H1 (cell line): Measurements from ENCODE around the gene RELA. TPM values are rescaled to one million over a fixed set of nuclear protein-coding genes. Genes with fewer than 3 reads are reported as not detected.

ENCODE experiments used
- CTCF ChIA-PET: fragments of 300-600 bp; sonication (Branson Sonifier 250); formaldehyde crosslinking; loops from one replicate; lab custom pipeline; 2021; ENCODE audit not compliant: partially characterized antibody; lab: Charles Lee
- POLR2A ChIA-PET: fragments of 300-600 bp; sonication (Branson Sonifier 250); formaldehyde crosslinking; loops from one replicate; lab custom pipeline; 2021; ENCODE audit warnings: inconsistent platforms; ENCODE audit not compliant: partially characterized antibody; lab: Charles Lee
- DNase-seq, 2 experiments: peaks; one replicate each; pipeline versions ENCODE4 v3.0.0 to v3.0.0-alpha.2; 2010 to 2022; ENCODE audit warnings: low spot score in 2 of 2, low read depth in 1 of 2, mixed read lengths in 1 of 2
- FAIRE-seq: peaks from 2 replicates; lab custom pipeline; 2011; peaks lifted over from hg19 to GRCh38; lab: Jason Lieb, UNC
- H2AFZ ChIP-seq: 2 replicates; pipeline ENCODE4 v1.8.1; 2012; ENCODE audit warnings: low read length, inconsistent platforms
- H2AK5ac ChIP-seq: 2 replicates; pipeline ENCODE4 v1.6.1; 2013; ENCODE audit warnings: low read depth, low read length
- H2BK120ac ChIP-seq: replicated peaks from 2 replicates; pipeline ENCODE3; 2013; ENCODE audit warnings: low read depth, low read length, inconsistent platforms
- H2BK12ac ChIP-seq: 2 replicates; pipeline ENCODE4 v1.6.1; 2013; ENCODE audit warnings: low read depth, low read length
- H2BK15ac ChIP-seq: 2 replicates; pipeline ENCODE4 v1.6.1; 2013; ENCODE audit warnings: low read length
- H2BK20ac ChIP-seq: 2 replicates; pipeline ENCODE4 v1.6.1; 2013; ENCODE audit warnings: low read length
- H2BK5ac ChIP-seq: 2 replicates; pipeline ENCODE4 v1.6.1; 2013; ENCODE audit warnings: low read depth, low read length
- H3K14ac ChIP-seq: 2 replicates; pipeline ENCODE4 v1.6.1; 2013; ENCODE audit warnings: inconsistent platforms; ENCODE audit not compliant: insufficient read length
- H3K18ac ChIP-seq: 2 replicates; pipeline ENCODE4 v1.6.1; 2013; ENCODE audit warnings: low read length; ENCODE audit errors: extremely low read depth
- H3K23ac ChIP-seq: 2 replicates; pipeline ENCODE4 v1.6.1; 2013; ENCODE audit warnings: inconsistent platforms; ENCODE audit not compliant: insufficient read length
- H3K23me2 ChIP-seq: 2 replicates; pipeline ENCODE4 v1.6.1; 2013; ENCODE audit warnings: low read depth, low read length
- H3K27ac ChIP-seq: 2 replicates; pipeline ENCODE4 v1.6.1; 2011; ENCODE audit warnings: low read depth, low read length, inconsistent platforms
- H3K27me3 ChIP-seq, 4 experiments: replicated peaks in 1 of 4; 1 replicate in 1 of 4; 2 replicates in 3 of 4; pipeline versions ENCODE4 v1.6.1 to v1.8.1; 2011 to 2013; ENCODE audit warnings: low read length in 3 of 4, mild to moderate bottlenecking in 3 of 4, inconsistent platforms in 2 of 4, mixed read lengths in 2 of 4, moderate library complexity in 1 of 4; ENCODE audit not compliant: control insufficient read depth in 3 of 4, insufficient read depth in 3 of 4; ENCODE audit errors: extremely low read depth in 1 of 4
- H3K36me3 ChIP-seq, 4 experiments: 2 replicates each; pipeline versions ENCODE4 v1.6.1 to v1.8.1; 2011 to 2013; ENCODE audit warnings: mild to moderate bottlenecking in 4 of 4, low read length in 3 of 4, moderate library complexity in 2 of 4, control low read depth in 1 of 4, inconsistent platforms in 1 of 4; ENCODE audit not compliant: insufficient read depth in 4 of 4, control insufficient read depth in 2 of 4
- H3K4ac ChIP-seq: replicated peaks from 2 replicates; pipeline ENCODE3; 2013; ENCODE audit warnings: low read length, low read depth, mixed read lengths, inconsistent platforms; ENCODE audit not compliant: insufficient read length
- H3K4me1 ChIP-seq, 4 experiments: replicated peaks in 1 of 4; 1 replicate in 1 of 4; 2 replicates in 3 of 4; pipeline versions ENCODE4 v1.6.1 to v1.8.1; 2011 to 2013; ENCODE audit warnings: low read length in 3 of 4, inconsistent platforms in 2 of 4, mixed read lengths in 1 of 4; ENCODE audit not compliant: insufficient read depth in 4 of 4, control insufficient read depth in 3 of 4
- H3K4me2 ChIP-seq, 2 experiments: 2 replicates each; pipeline versions ENCODE4 v1.6.1 to v1.8.1; 2011 to 2013; ENCODE audit warnings: low read depth in 2 of 2, low read length in 2 of 2, control low read depth in 1 of 2, inconsistent platforms in 1 of 2, mild to moderate bottlenecking in 1 of 2; ENCODE audit not compliant: insufficient read depth in 1 of 2
- H3K4me3 ChIP-seq, 4 experiments: fragments of 200-600, 300-600 bp in 1 of 4; sonication (generic), shearing (Covaris generic), sonication (Bioruptor Twin) in 1 of 4; 2 replicates each; pipeline versions ENCODE4 v1.5.1 to v1.8.1; 2011 to 2016; ENCODE audit warnings: low read length in 4 of 4, low read depth in 3 of 4, control low read depth in 2 of 4, inconsistent platforms in 2 of 4, mild to moderate bottlenecking in 2 of 4, mixed read lengths in 1 of 4, moderate library complexity in 1 of 4; ENCODE audit not compliant: insufficient read depth in 2 of 4; ENCODE audit errors: extremely low read depth in 1 of 4
- H3K56ac ChIP-seq: replicated peaks from 2 replicates; pipeline ENCODE3; 2013; ENCODE audit warnings: low read depth, mild to moderate bottlenecking, mixed read lengths, low read length, inconsistent platforms; ENCODE audit not compliant: insufficient read length
- H3K79me1 ChIP-seq: 2 replicates; pipeline ENCODE4 v1.6.1; 2013; ENCODE audit warnings: low read depth, low read length, control low read depth
- H3K79me2 ChIP-seq, 2 experiments: 2 replicates each; pipeline versions ENCODE4 v1.6.1 to v1.8.1; 2012 to 2013; ENCODE audit warnings: low read length in 2 of 2, mild to moderate bottlenecking in 2 of 2, inconsistent platforms in 1 of 2; ENCODE audit not compliant: insufficient read depth in 2 of 2, control insufficient read depth in 1 of 2
- H3K9ac ChIP-seq, 4 experiments: replicated peaks in 1 of 4; 1 replicate in 1 of 4; 2 replicates in 3 of 4; pipeline versions ENCODE4 v1.6.1 to v1.8.1; 2011 to 2013; ENCODE audit warnings: low read depth in 3 of 4, low read length in 3 of 4, control low read depth in 2 of 4, mild to moderate bottlenecking in 2 of 4, moderate library complexity in 2 of 4, inconsistent platforms in 1 of 4; ENCODE audit errors: extremely low read depth in 1 of 4
- H3K9me3 ChIP-seq, 2 experiments: 2 replicates each; pipeline versions ENCODE4 v1.6.1 to v1.8.1; 2012 to 2013; ENCODE audit warnings: mild to moderate bottlenecking in 2 of 2, moderate library complexity in 2 of 2, control low read depth in 1 of 2, inconsistent platforms in 1 of 2, low read depth in 1 of 2, low read length in 1 of 2, mixed read lengths in 1 of 2; ENCODE audit not compliant: insufficient read depth in 2 of 2
- H4K20me1 ChIP-seq, 2 experiments: replicated peaks in 1 of 2; 2 replicates each; pipeline versions ENCODE3 to v1.8.1; 2011 to 2013; ENCODE audit warnings: inconsistent platforms in 2 of 2, low read length in 2 of 2, mild to moderate bottlenecking in 1 of 2; ENCODE audit not compliant: insufficient read depth in 2 of 2, control insufficient read depth in 1 of 2
- H4K5ac ChIP-seq: 2 replicates; pipeline ENCODE4 v1.6.1; 2013; ENCODE audit warnings: low read length, low read depth, mixed read lengths, inconsistent platforms; ENCODE audit not compliant: insufficient read length
- H4K8ac ChIP-seq: 2 replicates; pipeline ENCODE4 v1.8.0; 2013; ENCODE audit warnings: mild to moderate bottlenecking, moderate library complexity, low read length, inconsistent platforms; ENCODE audit not compliant: insufficient read depth; ENCODE audit errors: extremely low read depth
- H4K91ac ChIP-seq: replicated peaks from 2 replicates; pipeline ENCODE3; 2013; ENCODE audit warnings: low read length, mixed read lengths, inconsistent platforms; ENCODE audit not compliant: insufficient read length
- CBX5 ChIP-seq: fragments of 300-800, 300-1000 bp; sonication (generic); IDR thresholded peaks from 2 replicates; pipeline ENCODE4 v1.7.1; 2016; ENCODE audit warnings: antibody characterized with exemption, low read length, low read depth
- CBX8 ChIP-seq: fragments of 300-800, 300-1000 bp; sonication (generic); IDR thresholded peaks from 2 replicates; pipeline ENCODE4 v1.7.1; 2016; ENCODE audit warnings: low read depth, low read length, borderline replicate concordance
- CEBPB ChIP-seq: IDR thresholded peaks from 2 replicates; pipeline ENCODE4 v1.6.1; 2012; ENCODE audit warnings: low read depth, low read length
- GTF2F1 ChIP-seq: IDR thresholded peaks from 2 replicates; pipeline ENCODE4 v1.6.1; 2012; ENCODE audit warnings: low read depth, low read length, improper control_type of control experiment, borderline replicate concordance
- MAX ChIP-seq: IDR thresholded peaks from 2 replicates; pipeline ENCODE4 v1.6.1; 2012; ENCODE audit warnings: inconsistent platforms
- PHF8 ChIP-seq: fragments of 200-600 bp; sonication (generic); conservative IDR thresholded peaks from 2 replicates; pipeline ENCODE4 v1.7.1; 2012; ENCODE audit warnings: low read depth, mild to moderate bottlenecking, inconsistent platforms, low read length, moderate library complexity
- POLR2AphosphoS5 ChIP-seq: IDR thresholded peaks from 2 replicates; pipeline ENCODE4 v1.6.1; 2011; ENCODE audit warnings: low read depth, low read length
- RAD21 ChIP-seq, 2 experiments: IDR thresholded peaks in 1 of 2; conservative IDR thresholded peaks in 1 of 2; 2 replicates each; pipeline ENCODE4 v1.6.1; 2011; ENCODE audit warnings: low read depth in 2 of 2, low read length in 2 of 2, improper control_type of control experiment in 1 of 2, inconsistent platforms in 1 of 2, mild to moderate bottlenecking in 1 of 2, moderate library complexity in 1 of 2
- SAP30 ChIP-seq: fragments of 300-600 bp; sonication (generic); IDR thresholded peaks from 2 replicates; pipeline ENCODE4 v1.7.1; 2012; ENCODE audit warnings: low read length, moderate library complexity, mild to moderate bottlenecking, inconsistent platforms; ENCODE audit not compliant: insufficient read depth, insufficient replicate concordance
- SP1 ChIP-seq: IDR thresholded peaks from 2 replicates; pipeline ENCODE4 v1.6.1; 2011; ENCODE audit warnings: low read depth, low read length
- SRF ChIP-seq: IDR thresholded peaks from 2 replicates; pipeline ENCODE4 v1.6.1; 2011; ENCODE audit warnings: mild to moderate bottlenecking, low read depth, low read length, moderate library complexity
- SUZ12 ChIP-seq: fragments of 200-600 bp; sonication (generic); IDR thresholded peaks from 2 replicates; pipeline ENCODE4 v1.6.1; 2012; ENCODE audit warnings: mild to moderate bottlenecking, inconsistent platforms, low read length, moderate library complexity, mixed read lengths
- WGBS, 2 experiments: shearing (Covaris generic) in 1 of 2; methylation state at CpG; one replicate each; pipeline versions ENCODE4 v1.1.6 to v1.1.7; 2013 to 2015; ENCODE audit warnings: low lambda C conversion rate in 2 of 2, mixed read lengths in 2 of 2, inconsistent platforms in 1 of 2, low coverage in 1 of 2, missing lambda C conversion rate in 1 of 2; ENCODE audit not compliant: insufficient replicate concordance in 2 of 2, insufficient coverage in 1 of 2, insufficient read length in 1 of 2; ENCODE audit errors: extremely low coverage in 1 of 2, missing lambda C conversion rate in 1 of 2; 5-methylcytosine and 5-hydroxymethylcytosine counted together
- polyA plus RNA-seq, 7 experiments: library from polyadenylated mRNA; depleted of rRNA in 3 of 7; stranded (reverse) in 5 of 7; unstranded in 2 of 7; fragments of >200 nt in 5 of 7; fragments of 200-250 nt in 2 of 7; gene quantifications; 1 replicate in 5 of 7; 2 replicates in 1 of 7; 4 replicates in 1 of 7; pipeline versions ENCODE4 v1.2.1 to v1.2.3, GENCODE V29; 2011 to 2013; ENCODE audit warnings: missing spikeins in 2 of 7, mixed read lengths in 2 of 7
- total RNA-seq: library from RNA; stranded (reverse); fragmentation: NEBNext Ultra II Directional; extraction: Animal tissue kit (Norgen Biotek cat#: 25700); gene quantifications from 2 replicates; pipeline ENCODE4 v1.2.1, GENCODE V29; 2021
- TF ChIP-seq, protein P1 (sequence below): IDR thresholded peaks from 2 replicates; pipeline ENCODE4 v1.6.1; 2011; ENCODE audit warnings: low read depth, mild to moderate bottlenecking, low read length; ENCODE audit not compliant: insufficient read depth

RELA gene
- total and polyA plus RNA-seq, 2 of the 8 experiments (the other 6 are each of a cell fraction or from before 2014, with no cell fraction given), result 21.9 to 27.5 TPM

DNA sequence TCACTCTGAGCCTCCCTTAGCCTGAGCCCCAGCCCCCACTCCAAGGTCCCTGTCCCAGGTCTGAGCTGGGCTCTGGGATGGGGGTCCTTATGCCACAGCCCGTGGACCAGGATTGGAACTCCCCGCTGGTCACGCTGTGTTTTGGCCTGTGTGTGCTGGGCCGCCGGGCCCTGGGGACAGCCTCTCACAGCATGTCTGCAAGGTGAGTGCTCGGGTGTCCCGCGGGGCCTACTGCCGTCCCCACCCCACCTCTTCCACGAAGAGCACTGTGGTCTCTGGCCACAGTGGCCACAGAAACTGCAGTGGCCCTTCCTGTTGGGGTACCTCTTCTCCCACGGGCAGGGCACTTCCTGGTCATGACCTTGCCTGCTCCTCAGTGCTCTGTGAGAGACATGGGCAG, 28.3 kb downstream of the RELA start:
- no peak overlapping the region for H3K14ac ChIP-seq
- no peak overlapping the region for H4K5ac ChIP-seq
- H3K4me2 ChIP-seq, result no peak overlapping the region
- ChIA-PET CTCF (interaction anchor here (1.6 to 2.4 kb wide), 2 partner anchors 9 to 25 kb away, joined by 3 to 9 read pairs; no protein-coding TSS in a partner anchor), POLR2A (interaction anchor here (1.7 to 6.9 kb wide), 4 partner anchors 9 to 16 kb away, joined by 4 to 40 read pairs (median 7); no protein-coding TSS in a partner anchor)
- no peak overlapping the region for H4K8ac ChIP-seq
- H3K4me1 ChIP-seq, result peaks cover 3 to 15% (median 8%) of the 10 kb centered on the region in 4 experiments
- H3K9me3 ChIP-seq, result no peaks in the 10 kb centered on the region
- no peak overlapping the region for H2BK120ac ChIP-seq
- no peak overlapping the region for H2BK20ac ChIP-seq
- H3K27me3 ChIP-seq, result no peaks in the 10 kb centered on the region
- DNase-seq (no peak), FAIRE-seq (no peak)
- H2AFZ ChIP-seq, result no peak overlapping the region
- no peak overlapping the region for H2BK15ac ChIP-seq
- H3K4ac ChIP-seq, result no peak overlapping the region
- peaks cover 3% of the 10 kb centered on the region; the same call in 1 of the 2 replicates for H3K23me2 ChIP-seq
- H3K56ac ChIP-seq, result no peak overlapping the region
- H4K91ac ChIP-seq, result no peak overlapping the region
- WGBS, 2 experiments, result 91% methylated on average over 11 of the region's 11 CpGs; no CpG with 5 or more reads in 1 of the 2 experiments
- peaks cover 4 to 44% (median 29%) of the 10 kb centered on the region in 4 experiments; a peak in 7 of 8 replicates for H3K36me3 ChIP-seq
- no peak overlapping the region for H3K27ac ChIP-seq
- H2AK5ac ChIP-seq, result no peak overlapping the region
- no peak overlapping the region for H3K23ac ChIP-seq
- H2BK12ac ChIP-seq, result no peak overlapping the region
- H3K79me2 ChIP-seq, result no peaks in the 10 kb centered on the region
- H3K79me1 ChIP-seq, result peaks cover 4% of the 10 kb centered on the region; the same call in 1 of the 2 replicates
- H2BK5ac ChIP-seq, result no peak overlapping the region
- H4K20me1 ChIP-seq, result peaks cover 0 to 13% of the 10 kb centered on the region in 2 experiments
- H3K18ac ChIP-seq, result no peak overlapping the region
- H3K9ac ChIP-seq, result no peak overlapping the region
- H3K4me3 ChIP-seq, result no peak overlapping the region
- no peak for TF ChIP-seq CBX8
- no peak for TF ChIP-seq SRF
- TF ChIP-seq PHF8, result no peak
- TF ChIP-seq CBX5, result no peak
- no peak for TF ChIP-seq RAD21 (IDR thresholded peaks at IDR 0.05 in 1 of 2, conservative IDR thresholded peaks at IDR 0.05 in 1 of 2; ENCODE audit: low read depth in 2 of 2, low read length in 2 of 2)
- no peak for TF ChIP-seq SAP30
- no peak for TF ChIP-seq GTF2F1
- TF ChIP-seq POLR2AphosphoS5, result no peak
- no peak for TF ChIP-seq SP1
- TF ChIP-seq CEBPB, result no peak
- no peak for TF ChIP-seq MAX
- TF ChIP-seq, protein P1, sequence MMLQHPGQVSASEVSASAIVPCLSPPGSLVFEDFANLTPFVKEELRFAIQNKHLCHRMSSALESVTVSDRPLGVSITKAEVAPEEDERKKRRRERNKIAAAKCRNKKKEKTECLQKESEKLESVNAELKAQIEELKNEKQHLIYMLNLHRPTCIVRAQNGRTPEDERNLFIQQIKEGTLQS, result no peak
- no peak for TF ChIP-seq SUZ12
